GM23248 (cell line): ENCODE measurements around the gene AP3B1. TPM values are rescaled to one million over a fixed set of nuclear protein-coding genes. Genes with fewer than 3 reads are reported as not detected.
A peak's percentile ranks its signal among the peaks of the same experiment; 100 is the strongest.

ENCODE experiments used
- DNase-seq: peaks from one replicate; pipeline ENCODE4 v3.0.0-alpha.2; 2015
- H2AFZ ChIP-seq: fragments of 200-600 bp; sonication (generic); 2 replicates; pipeline ENCODE4 v1.6.1; 2016; ENCODE audit warnings: antibody characterized with exemption
- H3F3A ChIP-seq: fragments of 200-600 bp; sonication (generic); 2 replicates; pipeline ENCODE4 v1.6.1; 2016; ENCODE audit warnings: mild to moderate bottlenecking, antibody characterized with exemption, mixed run types; ENCODE audit not compliant: insufficient read depth
- H3K27ac ChIP-seq: fragments of 200-600 bp; sonication (generic); 2 replicates; pipeline ENCODE4 v1.5.1; 2016; ENCODE audit warnings: mild to moderate bottlenecking
- H3K27me3 ChIP-seq: fragments of 200-600 bp; sonication (generic); replicated peaks from 2 replicates; pipeline ENCODE4 v1.6.1; 2016; ENCODE audit warnings: mild to moderate bottlenecking; ENCODE audit not compliant: insufficient read depth
- H3K36me3 ChIP-seq: fragments of 200-600 bp; sonication (generic); 2 replicates; pipeline ENCODE4 v1.6.1; 2016; ENCODE audit warnings: low read depth, mild to moderate bottlenecking
- H3K4me1 ChIP-seq: fragments of 200-600 bp; sonication (generic); 2 replicates; pipeline ENCODE4 v1.6.1; 2016; ENCODE audit warnings: mild to moderate bottlenecking; ENCODE audit not compliant: insufficient read depth
- H3K4me2 ChIP-seq: fragments of 200-600 bp; sonication (generic); one replicate; pipeline ENCODE4 v1.6.1; 2016; ENCODE audit warnings: mild to moderate bottlenecking; ENCODE audit not compliant: unreplicated experiment
- H3K4me3 ChIP-seq: fragments of 200-600 bp; sonication (generic); 2 replicates; pipeline ENCODE4 v1.5.1; 2016; ENCODE audit warnings: mild to moderate bottlenecking
- H3K79me2 ChIP-seq: fragments of 200-600 bp; sonication (generic); 2 replicates; pipeline ENCODE4 v1.6.1; 2016; ENCODE audit warnings: mild to moderate bottlenecking; ENCODE audit not compliant: insufficient read depth
- H3K9ac ChIP-seq: fragments of 200-600 bp; sonication (generic); 2 replicates; pipeline ENCODE4 v1.6.1; 2016; ENCODE audit warnings: mild to moderate bottlenecking
- H3K9me2 ChIP-seq: fragments of 200-600 bp; sonication (generic); 2 replicates; pipeline ENCODE4 v1.6.1; 2016; ENCODE audit warnings: mixed run types, mild to moderate bottlenecking, moderate library complexity; ENCODE audit not compliant: insufficient read depth
- H3K9me3 ChIP-seq: fragments of 200-600 bp; sonication (generic); one replicate; pipeline ENCODE4 v1.6.1; 2017; ENCODE audit warnings: low read depth
- H4K20me1 ChIP-seq: fragments of 200-600 bp; sonication (generic); 2 replicates; pipeline ENCODE4 v1.6.0; 2016; ENCODE audit not compliant: insufficient read depth
- EZH2 ChIP-seq: fragments of 200-600 bp; sonication (generic); IDR thresholded peaks from 2 replicates; pipeline ENCODE4 v1.6.1; 2018; ENCODE audit warnings: antibody characterized with exemption, mild to moderate bottlenecking; ENCODE audit not compliant: insufficient read depth, poor library complexity, severe bottlenecking
- EZH2phosphoT487 ChIP-seq: fragments of 200-600 bp; sonication (generic); IDR thresholded peaks from 2 replicates; pipeline ENCODE4 v1.6.1; 2018; ENCODE audit warnings: antibody characterized with exemption, moderate library complexity, mild to moderate bottlenecking, low read depth; ENCODE audit not compliant: insufficient read depth
- WGBS, 2 experiments: methylation state at CpG; one replicate each; pipeline ENCODE4 v1.1.6; 2015 to 2017; ENCODE audit warnings: low lambda C conversion rate in 2 of 2, low coverage in 1 of 2; ENCODE audit errors: missing lambda C conversion rate in 2 of 2; 5-methylcytosine and 5-hydroxymethylcytosine counted together
- in situ Hi-C: fragments of 300-500 bp; cut with MboI; formaldehyde crosslinking; loops from 2 replicates; pipeline ENCODE4 v1.15.0; 2020
- polyA plus RNA-seq: library from polyadenylated mRNA; unstranded; fragments of >200 nt; fragmentation: Nextera tagmentation; extraction: Ambion mirVana; gene quantifications from 2 replicates; pipeline ENCODE4 v1.2.1, GENCODE V29; 2016
- total RNA-seq: library from RNA; depleted of rRNA; stranded (reverse); fragments of >200 nt; shearing (Covaris generic); gene quantifications from 2 replicates; pipeline ENCODE4 v1.2.3, GENCODE V29; 2014

Gene AP3B1
- total and polyA plus RNA-seq, 2 experiments from 2014 or later: 40.3 to 49.7 TPM

DNA sequence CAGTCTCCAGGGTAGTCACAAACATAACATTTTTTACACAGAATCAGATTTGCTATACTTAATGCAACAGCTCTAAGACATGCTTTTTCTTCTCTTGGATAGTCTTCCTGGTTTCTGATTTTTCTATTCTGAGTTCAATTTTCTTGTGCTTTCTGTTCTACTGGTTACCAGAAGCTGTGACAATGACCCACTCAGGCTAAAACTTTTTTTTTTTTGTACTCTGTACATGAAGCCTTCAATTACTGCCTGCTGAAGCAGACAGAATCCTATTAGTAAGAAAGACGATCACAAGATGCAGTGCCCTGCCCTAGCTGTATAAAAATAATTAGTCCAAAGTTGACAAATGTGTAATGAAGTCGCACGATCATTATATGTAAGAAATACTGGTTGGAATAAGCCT is 287.3 kb downstream of the AP3B1 start:
- Histone ChIP-seq H4K20me1 (no peaks in the 10 kb centered on the region), H3K9me2 (no peaks in the 10 kb centered on the region), H3K27me3 (no peaks in the 10 kb centered on the region), H3K4me3 (no peak overlapping the region), H3K79me2 (no peaks in the 10 kb centered on the region), H3K27ac (no peak overlapping the region), H3K4me2 (no peak overlapping the region), H3K36me3 (0 out of 2 replicates have a peak, but pooled peaks cover 3% of the 10 kb centered on the region), H3K9me3 (no peaks in the 10 kb centered on the region), H3K4me1 (peaks cover 19% of the 10 kb centered on the region), H3K9ac (no peak overlapping the region), H2AFZ (no peak overlapping the region), H3F3A (peaks cover 18% of the 10 kb centered on the region)
- DNase-seq: no peak
- 85 to 90% methylated on average over 3 of the region's 3 CpGs for WGBS, 2 experiments
- in situ Hi-C loops: loop anchor here (10.0 kb wide), 1 partner anchor 132 kb away; no protein-coding TSS in a partner anchor
- TF ChIP-seq EZH2phosphoT487 (no peak), EZH2 (no peak)

DNA sequence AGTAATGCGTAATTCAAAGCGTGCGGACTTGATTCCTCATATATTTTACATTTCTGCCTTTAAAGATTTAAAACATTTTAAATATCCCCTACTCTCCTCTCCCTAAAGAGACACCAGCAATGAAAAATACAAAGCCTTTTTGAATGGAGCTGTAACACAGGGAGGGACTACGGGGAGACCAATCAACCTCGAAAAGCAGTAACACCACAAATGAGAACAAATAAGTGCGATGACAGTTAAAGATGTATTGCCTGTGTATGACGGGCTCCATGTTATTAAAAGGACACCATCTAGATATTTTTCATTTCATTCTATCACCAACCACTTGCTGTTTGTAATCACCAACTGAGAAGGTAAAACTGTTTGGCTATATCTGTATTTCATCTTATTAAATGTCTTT is 288.0 kb downstream of the AP3B1 start:
- TF ChIP-seq EZH2phosphoT487 (no peak), EZH2 (no peak)
- no peak overlapping the region for H3K4me3 ChIP-seq
- H3K4me2 ChIP-seq: no peak overlapping the region
- H4K20me1 ChIP-seq: no peaks in the 10 kb centered on the region
- no peaks in the 10 kb centered on the region for H3K9me3 ChIP-seq
- peaks cover 15% of the 10 kb centered on the region for H3F3A ChIP-seq
- H3K4me1 ChIP-seq: peaks cover 19% of the 10 kb centered on the region
- no peaks in the 10 kb centered on the region for H3K27me3 ChIP-seq
- no peaks in the 10 kb centered on the region for H3K9me2 ChIP-seq
- WGBS, 2 experiments: 97 to 98% methylated on average over 7 of the region's 7 CpGs
- no peak for DNase-seq
- no peak overlapping the region for H2AFZ ChIP-seq
- H3K79me2 ChIP-seq: no peaks in the 10 kb centered on the region
- no peak overlapping the region for H3K27ac ChIP-seq
- no peak overlapping the region for H3K9ac ChIP-seq
- in situ Hi-C loops: loop anchor here (10.0 kb wide), 1 partner anchor 132 kb away; no protein-coding TSS in a partner anchor
- H3K36me3 ChIP-seq: 0 out of 2 replicates have a peak, but pooled peaks cover 3% of the 10 kb centered on the region

DNA sequence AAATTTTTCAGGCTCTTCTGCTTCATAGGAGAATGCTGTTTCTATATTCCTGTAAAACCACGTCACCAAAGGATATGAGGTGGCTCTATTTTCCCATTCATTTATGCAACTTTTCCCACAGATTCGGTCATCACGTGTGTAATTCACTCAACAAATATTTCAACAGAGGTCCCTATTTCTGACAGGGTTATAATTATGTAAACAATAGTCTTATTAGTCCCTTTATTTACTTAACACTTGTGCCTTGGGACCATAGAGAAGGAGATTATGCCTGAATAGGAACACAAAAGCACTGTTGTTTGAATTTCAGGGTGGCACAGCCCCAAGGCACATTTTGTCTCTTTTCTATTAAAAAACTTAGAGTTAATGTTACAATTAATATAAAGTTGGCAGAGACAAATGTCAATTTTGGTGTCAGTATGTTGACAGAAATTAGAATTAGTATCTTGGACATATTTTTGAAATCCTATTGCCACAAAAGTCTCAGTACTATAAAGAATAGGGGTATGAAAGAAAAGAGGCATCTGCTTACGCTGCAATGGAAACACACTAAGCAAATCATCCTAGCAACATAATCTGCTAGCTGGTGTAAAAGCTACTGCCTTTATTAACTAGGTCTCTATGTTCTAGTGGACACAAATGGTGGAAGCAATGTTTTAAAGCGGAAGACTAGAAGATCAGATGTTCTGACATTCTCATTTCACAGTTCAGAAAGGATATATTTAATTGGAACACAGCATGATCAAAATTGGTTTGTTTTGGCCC is 289.3 kb downstream of the AP3B1 start:
- Histone ChIP-seq H3K79me2 (no peaks in the 10 kb centered on the region), H3K9me3 (no peaks in the 10 kb centered on the region), H2AFZ (no peak overlapping the region), H3K9me2 (no peaks in the 10 kb centered on the region), H3K27ac (peak overlapping the region; percentile 50), H3K4me2 (no peak overlapping the region), H3K27me3 (no peaks in the 10 kb centered on the region), H3K9ac (peak overlapping the region; percentile 48), H3K4me1 (peaks cover 13% of the 10 kb centered on the region), H4K20me1 (no peaks in the 10 kb centered on the region), H3K4me3 (no peak overlapping the region), H3K36me3 (0 out of 2 replicates have a peak, but pooled peaks cover 3% of the 10 kb centered on the region), H3F3A (peaks cover 4% of the 10 kb centered on the region; the same call in 1 of the 2 replicates)
- TF ChIP-seq EZH2phosphoT487 (no peak), EZH2 (no peak)
- peak; percentile 72 for DNase-seq
- in situ Hi-C loops: loop anchor here (10.0 kb wide), 1 partner anchor 130 kb away; no protein-coding TSS in a partner anchor
- WGBS, 2 experiments: 69% methylated on average over 5 of the region's 5 CpGs

DNA sequence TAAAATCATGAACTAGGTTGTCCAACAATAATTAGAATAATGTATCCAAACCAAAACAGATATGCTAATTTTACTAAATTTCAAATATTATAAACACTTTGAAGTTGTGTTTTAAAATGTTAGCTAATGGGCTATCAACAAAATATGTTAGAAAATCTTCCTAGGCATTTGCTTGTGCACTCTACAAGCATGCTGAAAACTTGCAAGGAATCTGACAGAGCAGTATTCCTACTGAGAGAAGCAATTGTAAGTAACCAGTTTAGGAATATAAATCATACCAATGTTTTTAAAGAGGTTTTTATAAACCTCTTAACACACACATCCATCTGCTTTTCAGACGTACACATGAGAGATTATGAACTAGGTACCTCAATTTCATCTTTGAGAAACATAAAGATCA is 289.9 kb downstream of the AP3B1 start:
- no peaks in the 10 kb centered on the region for H3K9me2 ChIP-seq
- no peaks in the 10 kb centered on the region for H3F3A ChIP-seq
- no peaks in the 10 kb centered on the region for H3K79me2 ChIP-seq
- no peak overlapping the region for H3K4me2 ChIP-seq
- no peaks in the 10 kb centered on the region for H3K27me3 ChIP-seq
- H2AFZ ChIP-seq: no peak overlapping the region
- WGBS, 2 experiments: 88 to 100% methylated on average over 1 of the region's 1 CpG
- in situ Hi-C loops: loop anchor here (10.0 kb wide), 1 partner anchor 130 kb away; no protein-coding TSS in a partner anchor
- TF ChIP-seq EZH2 (no peak), EZH2phosphoT487 (no peak)
- H3K36me3 ChIP-seq: 0 out of 2 replicates have a peak, but pooled peaks cover 3% of the 10 kb centered on the region
- no peak overlapping the region for H3K4me3 ChIP-seq
- peak overlapping the region; percentile 48 for H3K9ac ChIP-seq
- H3K4me1 ChIP-seq: peaks cover 9% of the 10 kb centered on the region
- no peaks in the 10 kb centered on the region for H4K20me1 ChIP-seq
- peak overlapping the region; percentile 50 for H3K27ac ChIP-seq
- no peak for DNase-seq
- no peaks in the 10 kb centered on the region for H3K9me3 ChIP-seq
